SK-N-DZ (cell line): Measurements from ENCODE around the gene GDPD4. TPM values are rescaled to one million over a fixed set of nuclear protein-coding genes. Genes with fewer than 3 reads are reported as not detected.
A peak's percentile ranks its signal among the peaks of the same experiment; 100 is the strongest.

Source experiments
- DNase-seq: peaks from one replicate; pipeline ENCODE4 v3.0.0-alpha.2; 2015; ENCODE audit warnings: low spot score
- polyA plus RNA-seq, 2 experiments: library from polyadenylated mRNA; depleted of rRNA; stranded (reverse); fragments of >200 nt; gene quantifications; 2 replicates each; pipeline ENCODE4 v1.2.3, GENCODE V29; 2014

The GDPD4 gene, protein sequence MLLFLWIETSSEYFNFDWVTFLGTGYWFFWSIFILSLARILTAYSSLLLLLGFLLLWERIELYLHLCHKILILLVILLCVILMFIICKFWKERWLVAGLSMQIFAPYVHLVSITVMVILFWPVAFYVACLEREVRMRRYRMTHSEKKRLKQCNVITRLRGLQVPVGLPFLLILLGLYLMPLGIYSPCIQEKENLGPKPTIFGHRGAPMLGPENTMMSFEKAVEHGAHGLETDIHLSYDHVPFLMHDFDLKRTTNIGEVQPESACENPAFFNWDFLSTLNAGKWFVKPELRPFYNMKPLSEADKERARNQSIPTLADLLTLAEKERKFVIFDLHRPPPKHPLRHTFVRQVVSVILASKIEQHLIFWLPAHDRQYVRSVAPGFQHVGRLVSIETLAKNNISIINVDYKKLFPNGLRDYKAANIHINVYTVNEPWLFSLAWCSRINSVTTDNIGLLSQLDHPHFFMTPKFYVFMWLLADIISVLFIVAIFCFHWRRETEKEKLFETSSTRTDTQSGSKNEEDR
- polyA plus RNA-seq (2014; cell fraction: cytosol; rRNA removed) = not detected in 2 replicates
- polyA plus RNA-seq (2014; cell fraction: nucleus; rRNA removed) = not detected in 2 replicates

- DNase-seq = no peak
Observed at GRCh38 chr11:77301510-77301909, at the start of gene GDPD4. GDPD4 (minus strand) TSS chr11:77301686; CDS start chr11:77285137, 16,549 bp downstream.

GRCh38 chr11:77347948-77348347, 46.5 kb upstream of the GDPD4 start:
- DNase-seq = no peak

GRCh38 chr11:77346906-77347603, 45.6 kb upstream of the GDPD4 start:
- DNase-seq = no peak

GRCh38 chr11:77345621-77346020, 44.1 kb upstream of the GDPD4 start:
- DNase-seq = no peak

DNA sequence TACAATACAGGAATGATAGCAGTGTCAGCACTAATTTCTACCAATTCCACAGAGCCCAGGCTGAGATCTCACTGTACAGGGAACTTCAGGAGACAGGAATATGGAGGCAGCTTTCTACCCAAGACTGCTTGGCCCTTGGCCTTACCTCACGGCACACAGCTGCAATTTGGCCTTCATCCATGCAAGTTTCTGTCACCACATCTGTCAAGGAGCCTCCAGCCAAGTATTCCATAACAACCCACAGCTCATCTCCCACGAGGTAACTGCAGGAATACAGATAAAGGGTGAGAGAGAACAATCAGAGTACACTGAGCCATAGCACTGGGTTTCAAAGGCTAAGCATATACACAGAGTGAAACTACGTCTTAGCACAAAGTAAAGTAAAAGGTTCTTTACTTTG, 39.0 kb upstream of the GDPD4 start:
- DNase-seq = no peak

- no peak for DNase-seq
Observed at GRCh38 chr11:77332259-77332658, 30.8 kb upstream of the GDPD4 start.

DNA sequence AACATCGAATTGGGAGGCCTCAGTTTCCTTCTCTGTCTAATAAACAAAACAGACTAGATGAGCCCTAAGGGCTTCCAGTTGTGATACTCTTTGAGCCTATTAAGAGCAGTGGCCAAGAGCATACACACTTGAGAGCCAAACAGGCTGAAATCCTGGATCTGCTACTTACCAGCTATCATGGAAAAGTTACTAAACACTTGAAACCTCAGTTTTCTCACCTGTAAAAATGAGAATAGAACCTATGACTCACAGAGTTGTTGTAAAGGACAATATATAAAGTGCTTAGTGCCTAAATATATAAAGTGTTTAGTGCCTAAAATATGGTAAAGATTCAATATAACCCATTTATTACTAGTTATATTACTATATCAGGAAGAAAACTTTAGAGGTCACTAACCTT, 23.7 kb upstream of the GDPD4 start:
- DNase-seq = no peak

GRCh38 chr11:77324508-77324907, 23.0 kb upstream of the GDPD4 start:
- DNase-seq = no peak

DNA sequence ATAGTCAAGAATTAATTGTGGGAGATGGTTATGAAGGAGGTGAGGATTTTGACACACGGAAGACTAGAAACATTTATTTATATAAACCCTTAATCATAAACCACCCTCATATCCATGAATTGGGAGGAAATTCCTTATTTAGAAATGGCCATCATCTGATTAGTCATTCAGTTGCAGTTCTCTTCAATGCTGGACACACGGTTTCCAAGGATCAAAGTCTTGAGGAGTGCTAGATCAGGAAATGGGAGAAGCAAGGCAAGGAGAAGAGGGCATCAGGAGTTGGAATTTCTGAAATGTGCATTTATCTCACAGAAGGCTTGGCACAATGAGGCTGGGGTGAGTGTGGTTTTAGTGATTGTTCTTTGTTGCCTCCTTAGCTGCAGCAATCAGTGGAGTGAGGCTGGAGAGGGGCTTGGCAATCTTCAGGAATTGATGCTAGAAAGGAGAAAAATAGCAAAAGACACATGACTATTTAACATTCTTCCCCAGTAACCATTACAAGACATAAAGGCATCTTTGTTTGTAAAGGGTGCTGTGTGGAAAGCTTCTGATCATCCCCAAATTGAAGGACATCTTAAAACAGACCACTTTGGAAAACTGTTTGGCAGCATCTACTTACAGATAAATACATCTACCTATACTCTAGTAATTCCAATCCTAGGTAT, 21.6 kb upstream of the GDPD4 start:
- DNase-seq = no peak

- no peak for DNase-seq
Observed at GRCh38 chr11:77322506-77322905, 21.0 kb upstream of the GDPD4 start.

DNA sequence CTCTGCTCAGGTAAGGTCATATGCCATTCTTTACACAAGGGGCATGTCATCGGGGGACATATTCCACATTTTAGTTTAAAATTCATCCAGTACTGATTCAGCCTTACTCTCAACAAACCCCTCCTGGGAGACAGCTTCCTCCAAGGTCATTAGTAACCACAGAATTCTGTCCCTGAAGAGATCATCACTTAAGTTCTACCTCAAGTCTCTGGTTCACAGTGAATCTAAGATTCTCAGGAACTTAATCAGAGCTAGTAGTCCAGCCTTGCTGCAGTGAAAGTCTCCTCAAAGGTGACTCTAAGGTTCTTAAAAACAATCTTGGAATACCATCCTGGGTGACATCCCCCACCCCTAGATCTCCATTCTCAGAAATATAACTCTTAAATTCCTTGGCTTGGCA, 18.9 kb upstream of the GDPD4 start:
- DNase-seq = no peak

DNA sequence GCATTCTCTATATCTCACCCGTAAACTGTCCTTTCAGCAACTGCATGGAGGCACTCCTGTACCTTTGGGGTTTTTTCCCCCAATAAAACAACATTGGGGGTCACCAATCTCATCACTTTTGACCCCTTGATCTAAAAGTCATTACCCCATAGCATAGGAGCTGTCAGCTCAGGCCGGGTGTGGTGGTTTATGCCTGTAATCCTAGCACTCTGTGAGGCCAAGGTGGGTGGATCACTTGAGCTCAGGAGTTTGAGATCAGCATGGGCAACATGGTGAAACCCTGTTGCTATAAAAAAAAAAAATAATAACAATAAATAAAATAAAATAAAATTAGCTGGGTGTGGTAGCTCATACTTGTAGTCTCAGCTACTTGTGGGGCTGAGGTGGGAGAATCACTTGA, 17.1 kb upstream of the GDPD4 start:
- DNase-seq = no peak

GRCh38 chr11:77316733-77317342, 15.4 kb upstream of the GDPD4 start:
- DNase-seq = no peak

DNA sequence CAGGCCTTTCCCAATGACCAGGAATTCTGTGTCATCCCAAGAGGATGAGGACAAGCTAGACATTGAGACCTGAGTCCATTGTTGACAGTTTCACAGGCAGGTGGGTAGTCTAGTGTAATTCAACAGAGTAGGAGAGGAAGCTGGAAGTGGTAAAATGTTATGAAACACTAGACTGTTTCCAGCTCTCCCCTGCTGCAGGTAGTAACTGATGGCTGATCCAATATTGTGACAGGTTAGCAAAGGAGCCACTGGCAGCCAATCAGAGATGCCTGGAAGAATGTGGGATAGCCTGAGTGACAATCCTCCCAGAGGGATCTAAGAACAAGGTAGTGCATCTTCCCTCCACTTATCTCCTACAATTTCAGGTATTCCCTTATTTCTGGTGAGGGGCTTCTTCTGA, 10.6 kb upstream of the GDPD4 start:
- DNase-seq = no peak

DNA sequence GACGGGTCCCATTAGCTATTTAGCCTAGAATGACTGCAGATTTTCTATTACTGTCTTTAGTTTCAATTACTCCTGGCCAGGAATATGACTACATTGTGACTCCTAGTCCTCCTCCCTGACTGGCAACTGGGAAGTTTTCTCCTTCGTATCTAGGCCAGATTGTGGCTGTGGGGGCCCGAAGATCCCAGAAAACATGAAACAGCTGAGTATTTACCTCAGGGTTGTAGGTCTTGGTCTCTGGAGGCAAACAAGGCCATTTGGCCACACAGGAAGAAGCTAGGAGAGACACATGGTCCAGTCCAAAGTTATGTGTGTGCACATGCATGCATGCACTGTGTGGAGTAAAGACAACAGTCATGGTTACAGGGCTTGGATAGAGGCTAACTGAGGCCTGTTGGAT, 10.2 kb upstream of the GDPD4 start:
- DNase-seq = no peak

DNA sequence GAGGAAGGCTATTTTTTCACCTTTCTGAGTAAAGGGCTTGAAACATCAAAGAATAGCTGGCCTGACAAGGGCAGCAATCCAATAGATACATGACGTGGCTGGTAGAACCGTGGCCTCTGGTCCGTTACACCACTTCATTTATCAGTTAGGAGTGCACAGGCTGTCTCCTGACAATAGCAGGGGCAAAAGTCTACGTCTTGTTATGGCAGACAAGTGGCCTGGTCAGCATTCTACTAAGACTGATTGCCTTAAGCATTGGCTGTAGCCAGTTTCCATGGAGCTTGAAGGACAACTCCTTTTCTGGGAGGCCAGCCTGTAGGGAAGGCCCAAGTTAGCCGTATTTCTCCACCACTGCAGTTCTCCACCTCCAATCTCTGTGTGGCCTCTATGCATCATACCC, 9.2 kb upstream of the GDPD4 start:
- no peak for DNase-seq

- no peak for DNase-seq
Observed at GRCh38 chr11:77309401-77310085, 8.1 kb upstream of the GDPD4 start.

DNA sequence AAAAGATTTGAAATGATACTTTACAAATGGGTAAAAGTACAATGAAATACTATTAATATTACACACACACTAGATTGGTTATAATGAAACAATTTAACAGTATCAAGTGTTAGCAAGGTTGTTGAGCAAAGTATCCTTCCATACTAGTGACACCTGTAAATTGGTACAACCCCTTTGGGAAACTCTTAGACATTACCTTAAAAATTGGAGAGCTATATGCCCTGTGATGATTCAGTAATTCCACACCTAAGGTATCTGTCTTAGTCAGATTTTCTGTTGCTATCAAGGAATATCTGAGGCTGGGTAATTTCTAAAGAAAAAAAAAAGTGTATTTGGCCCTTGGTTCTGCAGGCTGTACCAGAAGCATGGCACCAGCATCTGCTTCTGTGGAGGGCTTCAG, 7.4 kb upstream of the GDPD4 start:
- DNase-seq = no peak

- DNase-seq = peak; percentile 37
Observed at GRCh38 chr11:77303328-77303727, 1.8 kb upstream of the GDPD4 start.

- DNase-seq = peak; percentile 90
Observed at GRCh38 chr11:77302752-77303151, 1.3 kb upstream of the GDPD4 start.

DNA sequence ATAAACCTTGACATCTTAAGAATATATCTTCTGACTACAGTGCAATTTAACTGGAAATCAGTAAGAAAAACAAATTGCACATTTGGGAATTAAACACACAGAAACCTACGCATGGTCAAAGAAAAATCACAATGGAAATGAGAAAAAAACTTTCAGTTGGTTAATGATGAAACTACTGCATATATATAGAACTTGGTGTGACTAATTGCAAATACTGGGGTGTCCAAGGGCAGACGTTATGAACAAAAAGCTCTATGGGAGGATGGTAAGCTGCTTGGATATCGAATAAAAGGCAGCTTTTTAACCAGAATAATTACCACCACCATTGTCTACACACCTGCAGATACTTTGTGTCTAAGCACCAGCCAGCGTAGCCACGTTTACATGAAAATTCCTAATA, 791 bp downstream of the GDPD4 start:
- DNase-seq = no peak
